MCF 10A (cell line): ENCODE results near the gene RAD51AP2. TPM values are rescaled to one million over a fixed set of nuclear protein-coding genes. Genes with fewer than 3 reads are reported as not detected.

Source experiments
- BruUV-seq: library from RNA; stranded (reverse); fragments of 400-500 nt; replicated peaks from 2 replicates; lab custom pipeline; 2021; lab: Mats Ljungman, UMichigan
- CTCF ChIA-PET: fragments of 300-600 bp; sonication (Branson Sonifier 250); formaldehyde crosslinking; extraction: SDS; loops from one replicate; lab custom pipeline; 2021; ENCODE audit warnings: antibody characterized with exemption, inconsistent platforms; lab: Yijun Ruan, JAX
- POLR2A ChIA-PET: fragments of 300-600, 350-650 bp; sonication (Branson Sonifier 250); formaldehyde crosslinking; extraction: SDS; loops from one replicate; lab custom pipeline; 2020; ENCODE audit warnings: antibody characterized with exemption, inconsistent platforms; lab: Yijun Ruan, JAX
- DNase-seq: peaks from one replicate; pipeline ENCODE4 v3.0.0-alpha.2; 2018; ENCODE audit not compliant: unreplicated experiment
- H3K27ac Mint-ChIP-seq: one replicate; pipeline ENCODE4 v1.8.0; 2022; ENCODE audit warnings: mild to moderate bottlenecking, low read depth, mixed read lengths; ENCODE audit not compliant: unreplicated experiment
- H3K27me3 Mint-ChIP-seq: one replicate; pipeline ENCODE4 v1.8.0; 2022; ENCODE audit warnings: mixed read lengths; ENCODE audit not compliant: insufficient read depth, unreplicated experiment
- H3K36me3 Mint-ChIP-seq: one replicate; pipeline ENCODE4 v1.8.0; 2022; ENCODE audit warnings: mild to moderate bottlenecking, moderate library complexity, mixed read lengths; ENCODE audit not compliant: insufficient read depth, unreplicated experiment
- H3K4me1 Mint-ChIP-seq: one replicate; pipeline ENCODE4 v1.8.0; 2022; ENCODE audit warnings: mixed read lengths; ENCODE audit not compliant: insufficient read depth, unreplicated experiment
- H3K4me3 Mint-ChIP-seq: one replicate; pipeline ENCODE4 v1.8.0; 2022; ENCODE audit warnings: mild to moderate bottlenecking, moderate library complexity, mixed read lengths; ENCODE audit not compliant: unreplicated experiment
- H3K9me3 Mint-ChIP-seq: one replicate; pipeline ENCODE4 v1.8.0; 2022; ENCODE audit warnings: mixed read lengths; ENCODE audit not compliant: unreplicated experiment
- intact Hi-C: fragments of 100-400 bp; cut with micrococcal nuclease; formaldehyde crosslinking; loops from 2 replicates; pipeline ENCODE4 v1.14.1; 2022
- total RNA-seq: library from RNA; stranded (reverse); gene quantifications from 2 replicates; pipeline ENCODE4 v1.2.3, GENCODE V29; 2022
- TF ChIP-seq, protein P1 (sequence below): fragments of 200-600 bp; IDR thresholded peaks from one replicate; pipeline ENCODE4 v1.8.0; 2022; ENCODE audit warnings: antibody characterized with exemption, mild to moderate bottlenecking; ENCODE audit not compliant: unreplicated experiment

Gene RAD51AP2
- total RNA-seq, 1 experiment from 2014 or later = 0.14 TPM

DNA sequence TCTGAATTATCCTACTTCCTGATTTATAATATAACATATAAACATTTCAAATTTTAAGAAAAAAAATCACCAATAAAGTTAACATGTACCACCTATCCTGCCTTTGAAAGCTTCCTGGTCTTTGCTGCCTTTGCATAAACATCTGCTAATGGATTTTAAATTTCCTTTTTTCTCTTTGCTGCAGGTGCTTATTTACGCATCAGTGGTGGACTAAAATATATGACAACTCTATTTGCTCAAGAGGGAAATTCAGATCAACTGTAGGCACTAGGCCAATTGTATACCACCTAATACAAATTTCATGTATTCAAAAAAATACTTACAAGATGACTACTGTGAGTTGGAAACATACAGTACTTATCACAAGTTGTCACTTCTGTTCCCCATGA lies 57.2 kb downstream of the RAD51AP2 start:
- BruUV-seq = no TSS peak

More for the DNA sequence above, 57.2 kb downstream of the RAD51AP2 start:
- H3K27ac Mint-ChIP-seq = no peak overlapping the region
- H3K36me3 Mint-ChIP-seq = no peaks in the 10 kb centered on the region
- CTCF ChIA-PET = no interaction called here
- no peaks in the 10 kb centered on the region for H3K9me3 Mint-ChIP-seq
- TF ChIP-seq, protein P1, sequence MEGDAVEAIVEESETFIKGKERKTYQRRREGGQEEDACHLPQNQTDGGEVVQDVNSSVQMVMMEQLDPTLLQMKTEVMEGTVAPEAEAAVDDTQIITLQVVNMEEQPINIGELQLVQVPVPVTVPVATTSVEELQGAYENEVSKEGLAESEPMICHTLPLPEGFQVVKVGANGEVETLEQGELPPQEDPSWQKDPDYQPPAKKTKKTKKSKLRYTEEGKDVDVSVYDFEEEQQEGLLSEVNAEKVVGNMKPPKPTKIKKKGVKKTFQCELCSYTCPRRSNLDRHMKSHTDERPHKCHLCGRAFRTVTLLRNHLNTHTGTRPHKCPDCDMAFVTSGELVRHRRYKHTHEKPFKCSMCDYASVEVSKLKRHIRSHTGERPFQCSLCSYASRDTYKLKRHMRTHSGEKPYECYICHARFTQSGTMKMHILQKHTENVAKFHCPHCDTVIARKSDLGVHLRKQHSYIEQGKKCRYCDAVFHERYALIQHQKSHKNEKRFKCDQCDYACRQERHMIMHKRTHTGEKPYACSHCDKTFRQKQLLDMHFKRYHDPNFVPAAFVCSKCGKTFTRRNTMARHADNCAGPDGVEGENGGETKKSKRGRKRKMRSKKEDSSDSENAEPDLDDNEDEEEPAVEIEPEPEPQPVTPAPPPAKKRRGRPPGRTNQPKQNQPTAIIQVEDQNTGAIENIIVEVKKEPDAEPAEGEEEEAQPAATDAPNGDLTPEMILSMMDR = no peak
- no peaks in the 10 kb centered on the region for H3K4me1 Mint-ChIP-seq
- no peaks in the 10 kb centered on the region for H3K27me3 Mint-ChIP-seq
- POLR2A ChIA-PET = no interaction called here
- intact Hi-C loops = no loop called here
- DNase-seq = no peak
- H3K4me3 Mint-ChIP-seq = no peak overlapping the region

Other genes with a start within 250 kb of the RAD51AP2 start
- gene VSNL1, start 22.3 kb upstream of the RAD51AP2 start, total RNA-seq = 1.3 and 2.4 TPM in 2 replicates
- 21.0 and 24.7 TPM in 2 replicates for gene SMC6, start 235.4 kb upstream of the RAD51AP2 start, total RNA-seq
- 13.5 and 19.8 TPM in 2 replicates for gene GEN1, start 235.7 kb upstream of the RAD51AP2 start, total RNA-seq